ENCODE measurements around the gene FBXL4. TPM values are rescaled to one million over a fixed set of nuclear protein-coding genes. Genes with fewer than 3 reads are reported as not detected.
A peak's percentile ranks its signal among the peaks of the same experiment; 100 is the strongest.

Gene FBXL4
- total and polyA plus RNA-seq, 4 donors, result 3.5 to 35.0 (median 9.4) TPM

DNA sequence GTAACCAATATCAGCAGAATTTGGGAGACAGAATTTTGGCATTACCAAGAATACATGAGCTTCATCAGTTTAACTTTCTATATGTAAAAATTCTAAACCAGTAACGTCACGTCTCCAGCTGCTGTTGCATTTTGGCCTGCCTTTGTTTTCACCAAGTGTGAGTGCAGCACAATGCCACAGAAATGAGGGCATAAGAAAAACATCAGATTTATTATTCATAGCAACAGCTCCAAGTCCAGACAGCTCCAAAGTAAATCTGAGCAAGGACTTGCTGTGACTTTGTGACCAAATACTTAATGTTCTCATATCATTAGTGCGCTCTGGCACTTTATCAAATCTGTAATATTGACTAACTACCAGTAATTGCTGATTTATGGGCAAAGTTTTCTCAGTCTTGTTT lies 11.0 kb upstream of the FBXL4 start:
- Histone ChIP-seq H3K4me1 (ENCODE audit: control insufficient read depth in 5 of 5, insufficient read depth in 5 of 5, low read length in 5 of 5) (peaks cover 0 to 18% (median 0%) of the 10 kb centered on the region in 5 donors), H3K4me3 (no peak overlapping the region), H3K9ac (ENCODE audit: insufficient read depth in 1 of 2, low read length in 2 of 2) (no peak overlapping the region), H3K36me3 (ENCODE audit: control insufficient read depth in 4 of 4, insufficient read depth in 4 of 4, low read length in 4 of 4) (no peaks in the 10 kb centered on the region), H3K27ac (ENCODE audit: low read depth in 1 of 2, low read length in 1 of 2) (no peak overlapping the region), H3K27me3 (ENCODE audit: control insufficient read depth in 3 of 3, insufficient read depth in 3 of 3, low read length in 2 of 3) (no peaks in the 10 kb centered on the region), H3K9me3 (ENCODE audit: control insufficient read depth in 4 of 4, insufficient read depth in 3 of 4, low read length in 3 of 4) (no peaks in the 10 kb centered on the region)
- 84 to 87% methylated on average over 3 of the region's 3 CpGs for WGBS, 2 donors
- ATAC-seq (ENCODE audit: insufficient read depth, low FRiP score) (no peak), DNase-seq (peak; percentile 61 to 84 (median 75))
- TF ChIP-seq, protein P1, sequence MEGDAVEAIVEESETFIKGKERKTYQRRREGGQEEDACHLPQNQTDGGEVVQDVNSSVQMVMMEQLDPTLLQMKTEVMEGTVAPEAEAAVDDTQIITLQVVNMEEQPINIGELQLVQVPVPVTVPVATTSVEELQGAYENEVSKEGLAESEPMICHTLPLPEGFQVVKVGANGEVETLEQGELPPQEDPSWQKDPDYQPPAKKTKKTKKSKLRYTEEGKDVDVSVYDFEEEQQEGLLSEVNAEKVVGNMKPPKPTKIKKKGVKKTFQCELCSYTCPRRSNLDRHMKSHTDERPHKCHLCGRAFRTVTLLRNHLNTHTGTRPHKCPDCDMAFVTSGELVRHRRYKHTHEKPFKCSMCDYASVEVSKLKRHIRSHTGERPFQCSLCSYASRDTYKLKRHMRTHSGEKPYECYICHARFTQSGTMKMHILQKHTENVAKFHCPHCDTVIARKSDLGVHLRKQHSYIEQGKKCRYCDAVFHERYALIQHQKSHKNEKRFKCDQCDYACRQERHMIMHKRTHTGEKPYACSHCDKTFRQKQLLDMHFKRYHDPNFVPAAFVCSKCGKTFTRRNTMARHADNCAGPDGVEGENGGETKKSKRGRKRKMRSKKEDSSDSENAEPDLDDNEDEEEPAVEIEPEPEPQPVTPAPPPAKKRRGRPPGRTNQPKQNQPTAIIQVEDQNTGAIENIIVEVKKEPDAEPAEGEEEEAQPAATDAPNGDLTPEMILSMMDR (IDR thresholded peaks at IDR 0.05; ENCODE audit: control extremely low read depth, extremely low read depth), result no peak

DNA sequence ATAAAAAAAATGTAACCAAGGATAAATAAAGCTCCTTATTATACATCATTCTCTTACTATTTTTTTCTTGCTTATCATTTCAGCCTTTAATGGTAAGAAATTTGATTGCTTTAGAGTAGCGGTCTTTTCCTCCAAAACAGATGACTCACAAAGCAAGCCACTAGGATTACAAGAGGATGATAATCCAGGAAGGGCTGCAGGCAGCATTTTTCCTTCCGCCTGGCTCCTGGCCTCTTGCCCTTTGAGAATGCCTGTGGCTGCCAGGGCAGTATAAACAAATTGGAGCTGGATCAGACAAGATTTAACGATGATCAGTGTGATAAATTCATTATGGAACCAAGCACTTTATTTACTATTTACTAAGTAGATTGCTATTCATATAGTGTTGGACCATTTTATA lies 9.7 kb upstream of the FBXL4 start:
- no peak for ATAC-seq (ENCODE audit: insufficient read depth, low FRiP score)
- Histone ChIP-seq H3K4me1 (ENCODE audit: control insufficient read depth in 5 of 5, insufficient read depth in 5 of 5, low read length in 5 of 5) (peaks cover 0 to 18% (median 0%) of the 10 kb centered on the region in 5 donors), H3K36me3 (ENCODE audit: control insufficient read depth in 4 of 4, insufficient read depth in 4 of 4, low read length in 4 of 4) (no peaks in the 10 kb centered on the region), H3K9me3 (ENCODE audit: control insufficient read depth in 4 of 4, insufficient read depth in 3 of 4, low read length in 3 of 4) (no peaks in the 10 kb centered on the region), H3K27ac (ENCODE audit: low read depth in 1 of 2, low read length in 1 of 2) (no peak overlapping the region), H3K4me3 (no peak overlapping the region), H3K27me3 (ENCODE audit: control insufficient read depth in 3 of 3, insufficient read depth in 3 of 3, low read length in 2 of 3) (no peaks in the 10 kb centered on the region), H3K9ac (ENCODE audit: insufficient read depth in 1 of 2, low read length in 2 of 2) (no peak overlapping the region)
- peak; percentile 75 to 87 (median 86) for DNase-seq
- 52 to 71% methylated on average over 3 of the region's 3 CpGs for WGBS, 2 donors
- TF ChIP-seq, protein P1 (IDR thresholded peaks at IDR 0.05; ENCODE audit: control extremely low read depth, extremely low read depth), result no peak

DNA sequence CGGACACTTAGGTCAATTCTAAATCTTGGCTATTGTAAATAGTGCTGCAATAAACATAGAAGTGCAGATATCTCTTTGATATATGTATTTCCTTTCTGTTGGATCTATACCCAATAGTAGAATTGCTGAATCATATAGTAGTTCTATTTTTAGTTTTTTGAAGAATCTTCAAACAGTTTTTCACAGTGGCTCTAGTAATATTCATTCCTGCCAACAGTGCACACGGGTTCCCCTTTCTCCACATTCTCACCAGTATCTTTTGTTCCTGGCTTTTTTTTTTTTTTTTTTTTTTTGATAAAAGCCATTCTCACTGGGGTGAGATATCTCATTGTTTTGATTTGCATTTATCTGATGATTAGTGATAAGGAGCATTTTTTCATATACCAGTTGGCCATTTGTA lies 1.8 kb upstream of the FBXL4 start:
- H3K27ac ChIP-seq (ENCODE audit: low read depth in 1 of 2, low read length in 1 of 2), result no peak overlapping the region
- peaks cover 0 to 26% (median 8%) of the 10 kb centered on the region in 5 donors for H3K4me1 ChIP-seq (ENCODE audit: control insufficient read depth in 5 of 5, insufficient read depth in 5 of 5, low read length in 5 of 5)
- no peaks in the 10 kb centered on the region for H3K27me3 ChIP-seq (ENCODE audit: control insufficient read depth in 3 of 3, insufficient read depth in 3 of 3, low read length in 2 of 3)
- H3K4me3 ChIP-seq, result no peak overlapping the region
- ATAC-seq (ENCODE audit: insufficient read depth, low FRiP score) (no peak), DNase-seq (no peak)
- TF ChIP-seq, protein P1 (IDR thresholded peaks at IDR 0.05; ENCODE audit: control extremely low read depth, extremely low read depth), result no peak
- no peaks in the 10 kb centered on the region for H3K9me3 ChIP-seq (ENCODE audit: control insufficient read depth in 4 of 4, insufficient read depth in 3 of 4, low read length in 3 of 4)
- 59 to 81% methylated on average over 2 of the region's 2 CpGs for WGBS, 2 donors
- no peaks in the 10 kb centered on the region for H3K36me3 ChIP-seq (ENCODE audit: control insufficient read depth in 4 of 4, insufficient read depth in 4 of 4, low read length in 4 of 4)
- H3K9ac ChIP-seq (ENCODE audit: insufficient read depth in 1 of 2, low read length in 2 of 2), result no peak overlapping the region

DNA sequence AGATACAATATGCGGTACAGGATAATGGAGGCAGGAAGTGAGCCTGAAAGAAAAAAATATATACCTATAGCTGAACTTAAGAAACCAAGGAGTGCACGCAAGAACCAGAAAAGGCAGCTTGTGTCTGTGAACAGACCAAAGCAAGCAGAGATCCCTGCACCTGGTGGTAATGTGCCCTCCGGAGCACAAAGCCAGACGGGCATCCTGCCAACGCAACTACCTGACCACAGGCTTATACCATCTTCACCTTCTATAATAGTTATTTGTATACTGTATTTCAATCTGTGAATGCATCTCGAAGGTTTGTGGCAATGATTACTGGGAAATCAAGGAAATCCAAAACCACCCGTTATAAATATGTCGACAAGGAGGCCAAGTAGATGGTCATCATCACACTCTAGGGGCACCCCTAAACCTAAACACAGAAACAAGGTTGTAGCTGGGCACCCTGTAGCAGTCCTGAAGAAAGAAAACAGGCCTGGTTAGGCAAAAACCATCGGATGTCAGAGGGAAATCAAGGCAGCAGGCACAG lies 801 bp downstream of the FBXL4 start:
- ATAC-seq (ENCODE audit: insufficient read depth, low FRiP score) (no peak), DNase-seq (peak in 1 of 3 donors; percentile 44)
- H3K9ac ChIP-seq (ENCODE audit: insufficient read depth in 1 of 2, low read length in 2 of 2), result peak overlapping the region; percentile 65 to 90
- TF ChIP-seq, protein P1 (IDR thresholded peaks at IDR 0.05; ENCODE audit: control extremely low read depth, extremely low read depth), result no peak
- H3K27ac ChIP-seq (ENCODE audit: low read depth in 1 of 2, low read length in 1 of 2), result peak overlapping the region; percentile 88 to 91
- no peaks in the 10 kb centered on the region for H3K9me3 ChIP-seq (ENCODE audit: control insufficient read depth in 4 of 4, insufficient read depth in 3 of 4, low read length in 3 of 4)
- no peaks in the 10 kb centered on the region for H3K36me3 ChIP-seq (ENCODE audit: control insufficient read depth in 4 of 4, insufficient read depth in 4 of 4, low read length in 4 of 4)
- H3K4me1 ChIP-seq (ENCODE audit: control insufficient read depth in 5 of 5, insufficient read depth in 5 of 5, low read length in 5 of 5), result peaks cover 0 to 28% (median 8%) of the 10 kb centered on the region in 5 donors
- 3 to 7% methylated on average over 9 of the region's 9 CpGs for WGBS, 2 donors
- no peaks in the 10 kb centered on the region for H3K27me3 ChIP-seq (ENCODE audit: control insufficient read depth in 3 of 3, insufficient read depth in 3 of 3, low read length in 2 of 3)
- H3K4me3 ChIP-seq, result peak overlapping the region; percentile 80
